ENCODE data around the gene CNOT9. TPM values are rescaled to one million over a fixed set of nuclear protein-coding genes. Genes with fewer than 3 reads are reported as not detected.

CNOT9 gene
- total RNA-seq, 1 donor from 2014 or later: 138 TPM

- Mint-ChIP-seq H3K4me3 (no peak overlapping the region), H3K36me3 (ENCODE audit: low read depth) (peaks cover 46% of the 10 kb centered on the region), H3K9me3 (no peaks in the 10 kb centered on the region), H3K27ac (no peak overlapping the region), H3K4me1 (ENCODE audit: low read depth) (peaks cover 24% of the 10 kb centered on the region), H3K27me3 (ENCODE audit: insufficient read depth) (no peaks in the 10 kb centered on the region)
- DNase-seq (ENCODE audit: low spot score): no peak
- intact Hi-C loops (cut with micrococcal nuclease): no loop called here
These were observed 15.6 kb downstream of the CNOT9 start for GRCh38 chr2:218583983-218584850.

- Mint-ChIP-seq H3K36me3 (ENCODE audit: low read depth) (peaks cover 48% of the 10 kb centered on the region), H3K4me3 (no peak overlapping the region), H3K4me1 (ENCODE audit: low read depth) (peaks cover 21% of the 10 kb centered on the region), H3K27me3 (ENCODE audit: insufficient read depth) (no peaks in the 10 kb centered on the region), H3K27ac (no peak overlapping the region), H3K9me3 (no peaks in the 10 kb centered on the region)
- intact Hi-C loops (cut with micrococcal nuclease): no loop called here
- DNase-seq (ENCODE audit: low spot score): no peak
These were observed 16.9 kb downstream of the CNOT9 start for GRCh38 chr2:218585541-218585940.

- Mint-ChIP-seq H3K4me1 (ENCODE audit: low read depth) (no peaks in the 10 kb centered on the region), H3K27me3 (ENCODE audit: insufficient read depth) (peaks cover 10% of the 10 kb centered on the region), H3K36me3 (ENCODE audit: low read depth) (no peaks in the 10 kb centered on the region), H3K4me3 (no peak overlapping the region), H3K9me3 (no peaks in the 10 kb centered on the region), H3K27ac (no peak overlapping the region)
- intact Hi-C loops (cut with micrococcal nuclease): no loop called here
- DNase-seq (ENCODE audit: low spot score): no peak
These were observed 36.8 kb downstream of the CNOT9 start for GRCh38 chr2:218605432-218605831.

DNA sequence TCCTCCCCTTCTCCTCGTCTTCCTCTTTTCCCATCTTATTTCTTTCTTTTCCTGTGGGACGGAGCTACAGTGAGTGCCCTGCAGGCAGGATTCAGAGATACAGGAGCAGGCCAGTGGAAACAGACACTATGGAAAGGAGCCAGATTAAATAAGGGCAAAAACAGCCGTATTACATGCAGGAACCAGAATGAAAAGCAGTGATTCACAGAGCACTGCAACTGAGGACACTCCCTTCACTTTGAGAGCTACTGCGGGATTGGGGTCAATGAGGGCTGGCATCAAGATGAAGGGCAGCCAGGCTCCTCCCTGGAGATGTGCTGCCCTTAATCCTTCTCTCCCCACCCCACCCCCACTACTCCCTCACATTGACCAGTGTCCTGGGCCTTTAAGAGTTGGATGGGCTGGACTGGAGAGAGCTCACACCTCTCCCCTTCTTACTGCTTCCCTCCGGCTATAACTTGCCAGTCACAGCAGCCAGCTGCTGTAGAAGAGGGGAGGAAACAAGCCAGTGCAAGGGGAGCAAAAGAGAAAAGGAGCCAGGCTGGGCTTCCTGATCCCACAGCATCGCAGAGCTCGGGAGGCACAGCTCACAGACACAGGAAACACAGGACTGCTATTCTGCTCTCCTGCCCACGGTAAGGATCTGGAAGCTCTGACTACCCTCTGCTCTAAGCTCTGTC lies 38.9 kb downstream of the CNOT9 start, which contains the start of gene PLCD4:
PLCD4 (plus strand) TSS at position 464 of the 680 bp plus-strand sequence. CDS start 7,841 bp downstream, outside the sequence.
- no peak within 1 kb of the TSS for H3K27ac Mint-ChIP-seq
- no peak for DNase-seq (ENCODE audit: low spot score)
- intact Hi-C loops (cut with micrococcal nuclease): no loop called here

DNA sequence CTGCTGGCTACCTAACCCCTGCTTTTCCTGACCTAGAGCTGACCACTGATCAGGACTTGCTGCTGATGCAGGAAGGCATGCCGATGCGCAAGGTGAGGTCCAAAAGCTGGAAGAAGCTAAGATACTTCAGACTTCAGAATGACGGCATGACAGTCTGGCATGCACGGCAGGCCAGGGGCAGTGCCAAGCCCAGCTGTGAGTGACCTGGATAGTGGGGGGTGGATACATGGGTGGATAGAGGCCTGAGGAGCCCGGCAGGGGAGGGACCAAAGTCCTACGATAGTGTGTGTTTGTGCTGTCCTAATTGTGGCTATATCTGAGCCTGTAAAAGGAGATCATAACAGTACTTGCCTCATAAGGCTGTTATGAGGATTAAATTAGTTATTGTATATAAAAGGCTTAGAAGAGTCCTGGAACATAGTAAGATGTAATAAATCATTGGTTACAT lies 47.3 kb downstream of the CNOT9 start:
- Mint-ChIP-seq H3K9me3 (no peaks in the 10 kb centered on the region), H3K27me3 (ENCODE audit: insufficient read depth) (no peaks in the 10 kb centered on the region), H3K27ac (no peak overlapping the region), H3K4me1 (ENCODE audit: low read depth) (no peaks in the 10 kb centered on the region), H3K36me3 (ENCODE audit: low read depth) (no peaks in the 10 kb centered on the region), H3K4me3 (no peak overlapping the region)
- no peak for DNase-seq (ENCODE audit: low spot score)
- intact Hi-C loops (cut with micrococcal nuclease): no loop called here

More for the DNA sequence above, 38.9 kb downstream of the CNOT9 start, which contains the start of gene PLCD4:
- no peaks in the 10 kb centered on the region for H3K9me3 Mint-ChIP-seq
- H3K36me3 Mint-ChIP-seq (ENCODE audit: low read depth): no peaks in the 10 kb centered on the region
- no peaks in the 10 kb centered on the region for H3K4me1 Mint-ChIP-seq (ENCODE audit: low read depth)
- H3K4me3 Mint-ChIP-seq: no peak within 1 kb of the TSS
- peaks cover 10% of the 10 kb centered on the region for H3K27me3 Mint-ChIP-seq (ENCODE audit: insufficient read depth)

DNA sequence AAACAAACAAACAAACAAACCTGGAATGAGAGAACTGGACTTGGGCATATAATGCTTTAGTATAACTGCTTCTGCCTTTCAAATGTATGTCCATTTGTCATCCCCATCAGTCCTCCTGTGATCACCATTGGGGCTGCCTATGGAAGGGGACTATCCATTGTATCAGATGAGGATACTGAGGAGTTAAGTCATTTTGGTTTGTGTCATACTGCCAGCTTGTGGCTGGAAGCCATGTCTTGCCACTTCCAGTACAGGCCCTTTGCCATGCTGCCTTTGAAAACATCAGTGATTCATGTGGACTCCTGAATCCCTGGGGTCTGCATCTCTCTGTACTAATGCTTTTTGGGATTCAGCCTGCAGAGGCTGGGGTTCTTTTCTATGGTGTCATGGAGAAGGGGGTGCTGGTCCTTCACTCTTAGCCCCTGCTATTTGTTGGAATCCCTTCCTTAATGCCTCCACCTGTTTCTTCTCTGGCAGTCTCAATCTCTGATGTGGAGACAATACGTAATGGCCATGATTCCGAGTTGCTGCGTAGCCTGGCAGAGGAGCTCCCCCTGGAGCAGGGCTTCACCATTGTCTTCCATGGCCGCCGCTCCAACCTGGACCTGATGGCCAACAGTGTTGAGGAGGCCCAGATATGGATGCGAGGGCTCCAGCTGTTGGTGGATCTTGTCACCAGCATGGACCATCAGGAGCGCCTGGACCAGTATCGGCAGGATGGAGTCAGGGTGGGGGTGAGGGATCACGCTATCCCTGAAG lies 49.6 kb downstream of the CNOT9 start:
- Mint-ChIP-seq H3K9me3 (no peaks in the 10 kb centered on the region), H3K4me3 (no peak overlapping the region), H3K4me1 (ENCODE audit: low read depth) (no peaks in the 10 kb centered on the region), H3K27ac (no peak overlapping the region), H3K36me3 (ENCODE audit: low read depth) (no peaks in the 10 kb centered on the region), H3K27me3 (ENCODE audit: insufficient read depth) (no peaks in the 10 kb centered on the region)
- DNase-seq (ENCODE audit: low spot score): no peak
- intact Hi-C loops (cut with micrococcal nuclease): no loop called here

DNA sequence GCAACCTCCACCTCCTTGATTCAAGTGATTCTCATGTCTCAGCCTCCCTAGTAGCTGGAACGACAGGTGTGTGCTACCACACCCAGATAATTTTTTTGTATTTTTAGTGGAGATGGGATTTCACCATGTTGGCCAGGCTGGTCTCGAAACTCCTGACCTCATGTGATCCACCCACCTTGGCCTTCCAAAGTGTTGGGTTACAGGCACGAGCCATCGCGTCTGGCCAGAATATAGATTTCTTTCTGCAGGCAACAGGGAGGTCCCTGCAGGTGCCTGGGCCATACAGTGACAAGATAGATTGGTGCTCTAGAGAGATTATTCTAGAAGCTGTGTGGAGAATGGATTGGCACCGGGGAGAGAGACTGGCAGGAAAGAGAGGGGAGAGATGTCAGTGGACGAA lies 52.4 kb downstream of the CNOT9 start:
- H3K27me3 Mint-ChIP-seq (ENCODE audit: insufficient read depth): no peaks in the 10 kb centered on the region
- intact Hi-C loops (cut with micrococcal nuclease): no loop called here
- no peak overlapping the region for H3K4me3 Mint-ChIP-seq
- no peaks in the 10 kb centered on the region for H3K9me3 Mint-ChIP-seq
- no peak overlapping the region for H3K27ac Mint-ChIP-seq
- DNase-seq (ENCODE audit: low spot score): no peak
- no peaks in the 10 kb centered on the region for H3K36me3 Mint-ChIP-seq (ENCODE audit: low read depth)
- no peaks in the 10 kb centered on the region for H3K4me1 Mint-ChIP-seq (ENCODE audit: low read depth)

DNA sequence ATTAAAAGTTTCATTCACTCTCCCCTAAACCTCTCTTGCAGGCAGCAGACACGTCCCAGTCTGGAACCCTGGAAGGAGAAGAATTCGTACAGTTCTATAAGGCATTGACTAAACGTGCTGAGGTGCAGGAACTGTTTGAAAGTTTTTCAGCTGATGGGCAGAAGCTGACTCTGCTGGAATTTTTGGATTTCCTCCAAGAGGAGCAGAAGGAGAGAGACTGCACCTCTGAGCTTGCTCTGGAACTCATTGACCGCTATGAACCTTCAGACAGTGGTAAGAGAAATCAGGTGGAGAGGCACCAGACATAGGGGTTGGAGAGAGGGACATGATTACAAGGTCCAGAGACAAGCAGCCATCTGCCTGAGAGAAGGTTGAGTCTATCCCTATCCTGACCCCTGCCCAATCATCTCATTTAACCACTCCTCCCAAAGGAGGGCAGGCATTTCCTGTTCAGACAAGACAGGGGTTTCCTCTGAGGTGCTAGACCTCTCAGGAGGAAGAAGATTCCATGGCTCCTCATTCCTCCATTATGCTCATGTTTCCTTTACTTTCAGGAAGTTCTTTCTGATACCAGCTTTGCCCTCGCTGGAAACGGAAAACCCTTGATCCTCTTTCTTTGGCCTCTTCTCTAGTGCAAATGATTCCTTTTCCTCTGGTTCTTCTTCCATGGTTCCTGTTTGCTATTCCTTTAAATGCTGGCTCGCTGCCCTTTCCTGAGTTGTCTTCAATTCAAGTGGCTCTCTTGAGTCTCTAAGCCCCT lies 54.1 kb downstream of the CNOT9 start:
- peaks cover 1% of the 10 kb centered on the region for H3K27me3 Mint-ChIP-seq (ENCODE audit: insufficient read depth)

DNA sequence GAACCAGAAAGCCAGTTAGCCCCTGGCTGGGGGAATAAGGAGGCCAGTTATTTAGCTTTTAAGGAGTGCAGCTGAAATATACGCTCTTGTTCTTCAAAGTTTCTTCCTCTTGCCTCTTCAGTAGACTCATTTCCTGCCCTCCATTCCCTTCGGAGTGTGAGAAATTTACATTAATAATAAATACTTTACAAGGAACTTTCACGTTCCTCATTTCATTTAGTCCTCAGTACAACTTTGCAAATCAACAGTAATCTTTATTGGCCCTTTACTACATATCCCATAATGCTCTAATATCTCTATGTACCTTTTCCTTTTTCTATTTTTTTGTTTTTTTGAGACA lies 54.7 kb downstream of the CNOT9 start:
- H3K9me3 Mint-ChIP-seq: no peaks in the 10 kb centered on the region
- H3K4me1 Mint-ChIP-seq (ENCODE audit: low read depth): no peaks in the 10 kb centered on the region
- intact Hi-C loops (cut with micrococcal nuclease): no loop called here
- no peak overlapping the region for H3K27ac Mint-ChIP-seq
- no peak for DNase-seq (ENCODE audit: low spot score)
- no peak overlapping the region for H3K4me3 Mint-ChIP-seq
- no peaks in the 10 kb centered on the region for H3K36me3 Mint-ChIP-seq (ENCODE audit: low read depth)
- H3K27me3 Mint-ChIP-seq (ENCODE audit: insufficient read depth): peaks cover 1% of the 10 kb centered on the region

More for the DNA sequence above, 54.1 kb downstream of the CNOT9 start:
- DNase-seq (ENCODE audit: low spot score): no peak
- Mint-ChIP-seq H3K4me1 (ENCODE audit: low read depth) (no peaks in the 10 kb centered on the region), H3K9me3 (no peaks in the 10 kb centered on the region), H3K36me3 (ENCODE audit: low read depth) (no peaks in the 10 kb centered on the region), H3K27ac (no peak overlapping the region), H3K4me3 (no peak overlapping the region)
- intact Hi-C loops (cut with micrococcal nuclease): no loop called here

DNA sequence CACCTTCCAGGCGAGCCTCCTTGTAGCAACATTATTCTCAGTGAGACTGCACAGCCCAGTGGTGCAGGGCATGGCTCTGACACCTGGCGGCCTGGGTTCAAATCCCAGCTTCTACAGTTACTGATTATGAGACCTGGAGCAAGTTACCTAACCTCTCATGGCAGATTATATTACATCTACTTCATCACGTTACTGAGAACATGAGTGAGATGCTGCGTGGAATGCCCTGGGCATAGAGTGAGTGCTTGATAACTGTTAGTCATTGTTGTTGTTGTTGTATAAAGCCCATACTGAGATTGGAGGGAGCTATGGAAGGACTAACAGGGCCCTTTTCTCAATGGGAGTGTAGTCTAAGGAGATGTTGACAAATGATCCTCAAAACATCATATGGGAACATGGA lies 57.7 kb downstream of the CNOT9 start:
- intact Hi-C loops (cut with micrococcal nuclease): no loop called here
- H3K4me3 Mint-ChIP-seq: no peak overlapping the region
- no peaks in the 10 kb centered on the region for H3K9me3 Mint-ChIP-seq
- no peak overlapping the region for H3K27ac Mint-ChIP-seq
- no peaks in the 10 kb centered on the region for H3K4me1 Mint-ChIP-seq (ENCODE audit: low read depth)
- H3K36me3 Mint-ChIP-seq (ENCODE audit: low read depth): no peaks in the 10 kb centered on the region
- peaks cover 1% of the 10 kb centered on the region for H3K27me3 Mint-ChIP-seq (ENCODE audit: insufficient read depth)
- DNase-seq (ENCODE audit: low spot score): no peak

GRCh38 chr2:218627939-218628338 lies 59.3 kb downstream of the CNOT9 start:
- intact Hi-C loops (cut with micrococcal nuclease): no loop called here
- no peaks in the 10 kb centered on the region for H3K9me3 Mint-ChIP-seq
- H3K4me1 Mint-ChIP-seq (ENCODE audit: low read depth): no peaks in the 10 kb centered on the region

DNA sequence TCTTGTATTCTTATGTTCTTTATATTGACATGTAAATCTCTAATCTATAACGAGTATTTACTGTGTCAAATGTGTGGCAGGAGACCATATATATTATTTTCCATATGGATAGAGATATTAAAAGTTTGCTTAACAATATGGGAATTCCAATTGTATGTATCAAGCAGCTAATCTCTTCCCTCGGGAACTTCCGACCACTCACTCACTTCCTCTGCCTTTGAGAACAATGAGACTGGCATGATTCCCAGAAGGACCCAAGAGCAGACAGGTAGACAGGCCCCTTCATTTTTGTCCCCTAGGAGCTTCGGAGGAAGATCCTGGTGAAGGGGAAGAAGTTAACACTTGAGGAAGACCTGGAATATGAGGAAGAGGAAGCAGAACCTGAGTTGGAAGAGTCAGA lies 63.2 kb downstream of the CNOT9 start:
- no peak for DNase-seq (ENCODE audit: low spot score)
- Mint-ChIP-seq H3K9me3 (no peaks in the 10 kb centered on the region), H3K27ac (no peak overlapping the region), H3K4me3 (no peak overlapping the region), H3K36me3 (ENCODE audit: low read depth) (peaks cover 17% of the 10 kb centered on the region), H3K27me3 (ENCODE audit: insufficient read depth) (no peaks in the 10 kb centered on the region), H3K4me1 (ENCODE audit: low read depth) (no peaks in the 10 kb centered on the region)
- intact Hi-C loops (cut with micrococcal nuclease): no loop called here

More at GRCh38 chr2:218627939-218628338, 59.3 kb downstream of the CNOT9 start:
- Mint-ChIP-seq H3K4me3 (no peak overlapping the region), H3K36me3 (ENCODE audit: low read depth) (no peaks in the 10 kb centered on the region), H3K27me3 (ENCODE audit: insufficient read depth) (peaks cover 1% of the 10 kb centered on the region), H3K27ac (no peak overlapping the region)
- DNase-seq (ENCODE audit: low spot score): no peak

All from activated T-helper 1 cell treated with anti-CD3 and anti-CD28 coated beads, Interleukin-12 subunit alpha, Interleukin-12 subunit beta, Interleukin-2, Interleukin-4 antibody, amounts not matched to agents 30 ng/mL and 10 ng/mL and 1 ng/mL, durations not matched to agents 14 hours and 24 hours and 36 hours (primary cell).